Measurements from ENCODE around the gene RIN2. TPM values are rescaled to one million over a fixed set of nuclear protein-coding genes. Genes with fewer than 3 reads are reported as not detected.

RIN2 gene
- total and polyA plus RNA-seq, 2 experiments from 2014 or later: 18.4 to 42.4 TPM

DNA sequence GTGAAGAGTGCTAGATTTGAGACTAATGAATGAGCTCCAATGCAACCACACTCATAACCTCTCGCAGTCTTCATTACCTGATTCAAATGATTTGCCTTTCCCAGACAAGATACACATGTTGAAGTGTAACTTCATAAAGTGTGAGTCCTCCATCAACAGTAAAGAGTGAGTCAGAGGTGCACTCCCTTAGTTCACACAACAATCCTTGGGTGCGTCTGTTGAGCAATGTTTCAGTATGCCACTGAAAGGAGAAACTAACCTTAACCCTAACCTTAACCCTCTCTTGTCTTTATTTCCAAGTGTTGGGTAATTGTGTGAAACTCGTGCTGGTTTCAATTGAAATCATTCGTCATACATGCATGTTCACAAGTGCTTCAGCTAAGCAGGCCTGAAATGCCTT lies 21.0 kb upstream of the RIN2 start:
- peak in 1 of 2 donors; percentile 70 for DNase-seq (ENCODE audit: low read depth in 1 of 2, low spot score in 1 of 2)
- Histone ChIP-seq H3K4me1 (ENCODE audit: low read depth) (peaks cover 38% of the 10 kb centered on the region), H3K4me3 (no peak overlapping the region), H3K27me3 (no peaks in the 10 kb centered on the region), H3K27ac (no peak overlapping the region), H3K36me3 (no peaks in the 10 kb centered on the region), H3K9me3 (ENCODE audit: low read depth) (no peaks in the 10 kb centered on the region)
- TF ChIP-seq, protein P1, sequence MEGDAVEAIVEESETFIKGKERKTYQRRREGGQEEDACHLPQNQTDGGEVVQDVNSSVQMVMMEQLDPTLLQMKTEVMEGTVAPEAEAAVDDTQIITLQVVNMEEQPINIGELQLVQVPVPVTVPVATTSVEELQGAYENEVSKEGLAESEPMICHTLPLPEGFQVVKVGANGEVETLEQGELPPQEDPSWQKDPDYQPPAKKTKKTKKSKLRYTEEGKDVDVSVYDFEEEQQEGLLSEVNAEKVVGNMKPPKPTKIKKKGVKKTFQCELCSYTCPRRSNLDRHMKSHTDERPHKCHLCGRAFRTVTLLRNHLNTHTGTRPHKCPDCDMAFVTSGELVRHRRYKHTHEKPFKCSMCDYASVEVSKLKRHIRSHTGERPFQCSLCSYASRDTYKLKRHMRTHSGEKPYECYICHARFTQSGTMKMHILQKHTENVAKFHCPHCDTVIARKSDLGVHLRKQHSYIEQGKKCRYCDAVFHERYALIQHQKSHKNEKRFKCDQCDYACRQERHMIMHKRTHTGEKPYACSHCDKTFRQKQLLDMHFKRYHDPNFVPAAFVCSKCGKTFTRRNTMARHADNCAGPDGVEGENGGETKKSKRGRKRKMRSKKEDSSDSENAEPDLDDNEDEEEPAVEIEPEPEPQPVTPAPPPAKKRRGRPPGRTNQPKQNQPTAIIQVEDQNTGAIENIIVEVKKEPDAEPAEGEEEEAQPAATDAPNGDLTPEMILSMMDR (IDR thresholded peaks at IDR 0.05; ENCODE audit: low read depth, low read length): no peak

DNA sequence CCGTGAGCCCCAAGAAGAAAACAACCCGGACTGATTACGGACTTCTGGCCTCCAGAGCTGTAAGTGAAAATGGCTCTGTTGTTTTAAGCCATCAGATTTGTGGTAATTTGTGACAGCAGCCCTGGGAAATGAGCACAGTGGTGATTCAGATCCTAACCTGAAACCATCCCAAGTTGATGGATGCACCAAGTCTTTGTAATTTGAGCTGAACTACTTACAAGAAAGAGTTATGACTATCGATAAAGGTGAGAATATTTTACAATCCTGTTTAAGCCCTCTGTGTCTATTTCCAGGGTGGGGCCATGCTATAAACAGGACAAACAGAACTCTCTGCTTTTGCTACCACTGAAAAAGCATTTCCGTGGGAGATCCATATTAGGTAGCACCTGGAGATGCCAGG lies 19.1 kb upstream of the RIN2 start:
- no peaks in the 10 kb centered on the region for H3K36me3 ChIP-seq
- no peak overlapping the region for H3K4me3 ChIP-seq
- TF ChIP-seq, protein P1 (IDR thresholded peaks at IDR 0.05; ENCODE audit: low read depth, low read length): no peak
- no peak overlapping the region for H3K27ac ChIP-seq
- H3K9me3 ChIP-seq (ENCODE audit: low read depth): no peaks in the 10 kb centered on the region
- peaks cover 28% of the 10 kb centered on the region for H3K4me1 ChIP-seq (ENCODE audit: low read depth)
- no peaks in the 10 kb centered on the region for H3K27me3 ChIP-seq
- DNase-seq (ENCODE audit: low read depth in 1 of 2, low spot score in 1 of 2): no peak

DNA sequence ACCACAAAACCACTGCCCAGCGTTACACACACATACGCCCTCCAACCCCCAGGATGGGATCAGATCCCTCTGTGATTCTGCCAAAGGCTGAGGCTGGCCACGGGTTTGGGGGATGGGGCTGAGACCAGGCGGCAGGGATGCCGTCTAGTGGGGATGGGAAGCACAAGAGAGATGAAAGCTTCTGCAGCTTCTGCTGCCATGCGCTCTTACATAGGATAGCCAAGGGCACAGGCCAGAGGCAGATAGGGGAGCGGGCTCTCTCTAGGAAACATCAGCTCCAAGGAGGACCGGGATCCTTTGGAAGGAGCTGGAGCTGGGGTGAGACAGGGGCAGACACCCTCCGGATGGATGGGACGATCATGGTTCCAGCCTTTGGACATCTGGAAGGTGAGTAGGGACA lies 18.7 kb upstream of the RIN2 start:
- no peak overlapping the region for H3K4me3 ChIP-seq
- DNase-seq (ENCODE audit: low read depth in 1 of 2, low spot score in 1 of 2): no peak
- no peaks in the 10 kb centered on the region for H3K36me3 ChIP-seq
- no peaks in the 10 kb centered on the region for H3K9me3 ChIP-seq (ENCODE audit: low read depth)
- no peak overlapping the region for H3K27ac ChIP-seq
- TF ChIP-seq, protein P1 (IDR thresholded peaks at IDR 0.05; ENCODE audit: low read depth, low read length): no peak
- peaks cover 25% of the 10 kb centered on the region for H3K4me1 ChIP-seq (ENCODE audit: low read depth)
- no peaks in the 10 kb centered on the region for H3K27me3 ChIP-seq

DNA sequence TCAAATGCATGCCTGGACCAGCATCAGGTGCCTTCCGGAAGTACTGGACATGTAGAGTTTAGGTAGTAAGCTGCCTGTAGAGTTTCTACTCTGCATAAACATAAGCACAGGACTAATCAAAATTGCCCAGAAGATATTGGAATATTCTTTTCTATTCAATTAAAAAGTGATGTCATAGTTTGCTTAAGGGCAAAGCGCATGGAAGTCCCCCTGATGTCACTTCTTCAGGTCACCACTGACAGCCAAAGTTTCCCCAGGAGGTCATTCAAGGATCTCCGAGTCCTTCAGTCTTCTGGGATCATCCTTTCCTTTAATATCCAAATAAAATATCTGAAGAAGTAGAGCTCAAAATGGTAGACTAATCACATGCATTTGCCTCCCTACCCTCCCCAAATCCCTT lies 17.5 kb upstream of the RIN2 start:
- H3K36me3 ChIP-seq: no peaks in the 10 kb centered on the region
- H3K9me3 ChIP-seq (ENCODE audit: low read depth): no peaks in the 10 kb centered on the region
- TF ChIP-seq, protein P1 (IDR thresholded peaks at IDR 0.05; ENCODE audit: low read depth, low read length): no peak

DNA sequence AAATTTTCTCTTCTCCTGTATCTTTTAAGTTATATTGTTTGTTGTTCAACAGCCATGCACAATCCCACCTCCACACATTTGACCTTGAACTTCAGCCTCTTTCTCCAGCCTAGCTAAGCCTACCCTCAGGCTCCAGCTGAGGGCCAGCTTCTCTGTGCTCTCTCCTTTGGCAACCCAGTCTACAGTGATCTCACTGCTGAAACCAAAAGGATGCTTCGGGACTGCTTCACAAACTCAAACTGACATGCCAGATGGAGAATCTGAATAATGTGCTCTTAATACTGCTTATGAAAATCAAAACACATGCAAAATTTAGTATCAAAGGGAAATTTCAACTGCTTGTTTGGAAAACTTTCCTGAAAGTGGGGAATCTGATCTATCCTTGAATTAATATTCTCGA lies 16.1 kb upstream of the RIN2 start:
- H3K27me3 ChIP-seq: no peaks in the 10 kb centered on the region
- peaks cover 9% of the 10 kb centered on the region for H3K4me1 ChIP-seq (ENCODE audit: low read depth)
- H3K27ac ChIP-seq: no peak overlapping the region
- H3K4me3 ChIP-seq: no peak overlapping the region
- DNase-seq (ENCODE audit: low read depth in 1 of 2, low spot score in 1 of 2): no peak
- H3K36me3 ChIP-seq: no peaks in the 10 kb centered on the region
- TF ChIP-seq, protein P1 (IDR thresholded peaks at IDR 0.05; ENCODE audit: low read depth, low read length): no peak
- no peaks in the 10 kb centered on the region for H3K9me3 ChIP-seq (ENCODE audit: low read depth)

More for the DNA sequence above, 17.5 kb upstream of the RIN2 start:
- Histone ChIP-seq H3K27ac (no peak overlapping the region), H3K27me3 (no peaks in the 10 kb centered on the region), H3K4me3 (no peak overlapping the region), H3K4me1 (ENCODE audit: low read depth) (peaks cover 13% of the 10 kb centered on the region)
- no peak for DNase-seq (ENCODE audit: low read depth in 1 of 2, low spot score in 1 of 2)
